Activated CD8-positive, alpha-beta memory T cell treated with anti-CD3 and anti-CD28 coated beads, Interleukin-2, amount 50 U/mL, for 24 hours (primary cell): Measurements from ENCODE around the gene MYLK.

ENCODE experiments used
- DNase-seq: peaks from one replicate; pipeline ENCODE4 v3.0.0-alpha.2; 2020; ENCODE audit errors: extremely low read depth

The MYLK gene

DNA sequence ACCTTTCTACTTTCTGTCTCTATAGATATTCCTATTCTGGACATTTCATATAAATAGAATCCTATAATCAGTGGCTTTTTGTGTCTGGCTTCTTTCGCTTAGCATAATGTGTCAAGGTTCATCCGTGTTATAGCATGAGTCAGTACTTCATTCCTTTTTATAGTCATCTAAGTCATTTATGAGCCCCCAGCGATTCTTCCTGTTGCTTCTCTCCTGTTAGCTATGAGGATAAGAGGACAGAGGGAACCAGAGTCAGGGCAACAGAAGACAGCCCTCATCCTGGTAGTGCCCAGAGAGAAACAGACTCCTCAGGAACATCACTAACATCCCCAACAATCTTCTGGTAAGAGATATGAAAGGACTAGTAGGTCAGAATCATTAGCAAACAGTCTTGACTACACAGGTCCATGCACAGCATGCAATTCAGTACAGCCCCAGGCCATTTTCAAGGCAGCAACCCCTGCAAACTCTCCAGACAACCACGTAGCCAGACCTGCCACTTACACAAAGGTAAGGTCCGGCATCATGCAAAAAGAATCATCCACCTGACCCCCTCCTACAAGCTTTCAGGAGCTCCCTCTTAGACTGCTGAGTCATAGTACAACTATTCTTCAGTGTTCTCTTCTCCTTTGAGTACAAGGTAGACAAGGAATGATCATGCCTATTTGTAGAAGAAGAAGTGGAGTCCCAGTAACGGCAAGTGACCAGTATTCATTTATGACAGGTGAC is 91.5 kb downstream of the MYLK start:
- no peak for DNase-seq

- no peak for DNase-seq
Measured at GRCh38 chr3:123791898-123792297, 92.2 kb downstream of the MYLK start.

DNA sequence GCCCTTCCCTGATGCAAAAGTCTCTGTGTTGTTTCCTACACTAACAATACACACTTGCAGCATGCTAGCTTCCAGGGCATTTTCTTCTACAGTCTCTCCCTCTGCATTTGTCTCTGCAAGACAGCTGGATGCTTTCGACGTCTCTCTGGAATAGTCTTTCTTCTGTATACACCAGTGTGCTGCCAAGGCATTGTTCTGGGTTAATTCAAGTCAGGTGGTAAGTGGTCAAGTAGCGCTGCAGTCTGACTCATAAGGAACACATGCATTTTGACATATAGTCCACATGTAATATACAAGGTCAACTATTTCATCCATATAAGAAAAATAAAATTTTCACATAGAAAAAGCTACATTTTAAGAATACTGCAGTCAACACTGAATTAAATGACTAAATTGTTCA is 92.7 kb downstream of the MYLK start:
- DNase-seq: no peak

GRCh38 chr3:123791073-123791370 is 93.1 kb downstream of the MYLK start:
- DNase-seq: no peak

DNA sequence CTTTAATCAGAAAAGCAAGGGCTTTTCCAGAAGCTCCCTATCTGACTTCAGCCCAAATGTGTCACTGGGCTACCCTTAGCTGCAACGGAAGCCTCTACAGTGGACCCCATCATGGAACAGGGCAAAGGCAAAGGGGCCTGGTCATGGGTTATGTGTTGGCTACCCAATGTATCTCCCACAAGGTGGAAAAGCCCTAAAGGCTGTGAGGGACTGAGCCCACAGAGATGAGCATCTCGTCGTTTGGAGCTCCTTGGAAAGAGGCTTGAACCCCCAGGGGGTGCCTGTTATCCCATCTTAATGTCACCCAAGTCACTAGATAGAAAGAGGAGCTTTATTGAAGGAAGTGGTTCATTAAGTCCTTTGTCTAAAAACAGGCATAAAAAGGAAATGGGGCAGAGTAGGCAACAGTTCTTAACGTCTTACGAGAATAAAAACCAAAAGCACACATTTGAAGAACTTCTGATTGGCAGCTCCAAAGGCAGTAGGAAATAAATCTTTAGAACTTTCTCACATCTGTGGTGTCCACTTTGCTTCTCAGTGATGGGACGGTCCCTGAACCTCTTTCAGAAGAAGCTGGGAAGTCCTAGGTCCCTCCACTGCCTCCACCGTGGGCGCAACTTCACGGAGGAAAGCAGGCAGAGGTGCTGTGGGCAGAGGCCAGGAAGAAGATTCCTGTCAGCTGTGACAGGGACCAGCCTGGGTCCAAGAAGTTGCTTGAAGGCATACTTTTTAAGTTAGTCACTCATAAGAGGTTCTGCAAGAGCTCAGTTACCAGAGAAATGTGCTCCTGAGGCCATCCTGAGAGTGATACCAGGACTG is 93.7 kb downstream of the MYLK start:
- DNase-seq: no peak

DNA sequence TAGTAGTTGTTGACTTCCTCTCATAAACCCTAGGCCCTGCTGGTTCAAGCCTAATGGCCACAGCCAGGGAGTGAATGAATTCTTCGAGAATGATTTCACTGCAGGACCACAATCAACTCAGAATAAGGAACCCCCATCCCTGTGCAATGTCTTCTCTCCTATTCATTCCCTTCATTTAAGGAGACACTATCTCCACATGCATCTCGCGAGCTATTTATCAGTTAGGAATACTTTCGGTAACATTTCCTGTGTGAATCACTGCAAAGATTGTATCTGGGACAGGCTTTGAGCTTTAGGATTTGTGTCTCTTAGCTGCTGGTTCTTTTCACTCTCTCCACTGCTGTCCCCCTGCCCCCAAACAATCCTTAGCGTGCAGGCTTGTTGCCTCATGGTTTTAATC is 94.4 kb downstream of the MYLK start:
- no peak for DNase-seq

DNA sequence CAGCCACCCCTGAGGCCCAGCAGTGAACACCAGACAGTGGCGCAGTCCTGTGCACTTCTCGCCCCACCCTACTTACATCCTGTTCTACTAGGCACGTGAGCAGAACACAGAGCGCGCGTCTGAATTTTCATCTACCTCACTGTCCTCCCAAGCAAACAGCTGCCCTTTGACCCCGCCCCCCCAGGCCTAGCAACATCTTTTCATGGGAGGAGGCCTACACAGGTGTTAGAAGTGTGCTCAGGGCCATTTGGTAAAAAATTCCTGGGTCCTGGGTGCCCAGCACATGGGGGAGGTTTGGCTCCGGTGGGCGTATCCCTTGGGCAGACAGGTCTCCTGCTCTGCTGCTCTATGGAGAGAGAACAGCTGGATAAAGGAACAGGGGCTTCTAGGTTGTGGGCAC is 95.0 kb downstream of the MYLK start:
- DNase-seq: no peak

- no peak for DNase-seq
Measured at GRCh38 chr3:123788710-123789109, 95.4 kb downstream of the MYLK start.

DNA sequence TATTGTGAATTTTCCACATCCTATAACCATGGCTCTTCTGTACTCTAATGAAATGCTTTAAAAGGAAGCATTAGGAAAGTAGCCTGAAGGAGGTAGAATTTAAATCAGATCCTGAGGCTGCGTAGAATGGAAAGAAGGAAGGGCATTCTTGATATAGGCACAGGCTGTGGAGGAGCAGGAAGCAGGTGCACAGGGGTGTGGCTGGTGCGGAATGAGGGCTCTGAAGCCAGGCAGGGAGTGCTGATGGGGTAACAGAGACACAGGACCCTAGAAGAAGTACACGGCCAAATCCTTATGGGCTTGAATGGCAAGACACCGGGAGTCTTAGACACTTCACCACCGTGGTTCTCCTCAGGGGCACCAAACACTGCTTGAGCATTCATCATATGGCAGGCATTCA is 97.0 kb downstream of the MYLK start:
- DNase-seq: no peak

- DNase-seq: no peak
Measured at GRCh38 chr3:123785602-123786001, 98.5 kb downstream of the MYLK start.

- DNase-seq: no peak
Measured at GRCh38 chr3:123783811-123784210, 100.3 kb downstream of the MYLK start.

DNA sequence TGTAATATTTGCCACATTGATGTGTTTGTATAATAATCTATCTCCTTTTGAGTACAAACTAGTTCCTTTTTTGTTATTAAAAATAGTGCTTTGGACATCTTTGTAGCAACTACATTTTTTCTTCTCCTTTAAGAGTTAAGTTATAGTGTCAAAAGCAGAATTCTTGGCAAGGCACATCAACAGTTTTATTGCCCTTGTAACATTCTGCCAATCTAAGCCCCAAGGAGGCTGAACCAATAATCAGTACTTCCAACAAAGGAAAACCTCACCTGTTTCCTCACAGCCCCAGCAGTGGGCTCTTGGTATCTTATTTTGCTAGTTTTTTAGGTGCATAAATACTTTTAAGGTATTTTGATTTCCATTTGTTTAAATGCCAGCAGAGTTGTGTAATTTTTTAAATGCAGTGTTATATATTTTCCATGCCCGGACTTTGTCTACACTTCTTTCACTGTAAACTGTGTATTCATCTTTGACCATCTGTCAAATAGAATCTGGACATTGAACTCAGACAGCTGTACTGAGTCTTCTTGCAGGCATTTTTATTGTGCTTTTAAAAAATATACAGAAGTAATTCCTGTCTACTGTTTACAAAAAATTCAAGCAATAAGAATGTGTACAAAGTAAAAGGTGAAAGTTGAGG is 101.0 kb downstream of the MYLK start:
- DNase-seq: no peak

DNA sequence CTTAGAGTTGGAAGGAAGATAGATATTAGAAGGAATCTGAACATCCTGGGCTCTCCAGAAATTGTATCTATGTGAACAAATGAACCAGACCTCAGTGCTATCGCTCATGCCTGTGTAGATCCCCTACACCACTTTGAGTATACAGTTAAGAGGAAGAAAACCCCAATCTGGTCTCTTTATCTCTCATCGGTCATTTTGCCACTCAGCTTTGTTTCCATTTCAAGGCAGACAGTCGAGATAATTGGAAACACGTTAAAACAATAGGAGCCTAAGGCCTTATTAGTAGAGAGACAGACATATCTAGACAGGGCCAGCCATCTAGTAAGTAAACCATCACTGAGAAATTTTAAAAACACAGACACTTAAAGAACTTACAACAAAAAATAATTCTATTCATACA is 101.6 kb downstream of the MYLK start:
- DNase-seq: no peak

GRCh38 chr3:123781571-123782275 is 102.4 kb downstream of the MYLK start:
- DNase-seq: no peak

- DNase-seq: no peak
Measured at GRCh38 chr3:123781138-123781537, 103.0 kb downstream of the MYLK start.

DNA sequence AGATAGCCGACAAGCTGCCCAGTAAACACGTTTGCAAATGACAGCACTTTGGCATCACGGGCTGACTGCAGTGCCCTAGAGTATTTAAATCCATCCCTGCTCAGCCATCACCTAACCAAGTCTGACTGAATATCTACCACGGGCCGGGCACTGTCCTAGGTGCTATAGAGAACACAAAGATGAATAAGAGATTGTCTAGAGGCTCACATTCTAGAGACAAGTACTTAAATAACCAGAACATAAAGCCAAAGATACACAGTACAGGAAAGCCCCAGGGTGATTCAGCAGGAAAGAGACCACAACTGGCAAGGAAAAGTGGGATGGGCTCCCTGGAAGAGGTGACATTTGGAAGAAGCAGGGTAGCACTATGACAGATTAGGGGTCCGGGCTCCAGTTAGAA is 103.5 kb downstream of the MYLK start:
- no peak for DNase-seq

GRCh38 chr3:123779655-123780231 is 104.4 kb downstream of the MYLK start:
- no peak for DNase-seq

GRCh38 chr3:123778991-123779622 is 105.0 kb downstream of the MYLK start:
- no peak for DNase-seq

DNA sequence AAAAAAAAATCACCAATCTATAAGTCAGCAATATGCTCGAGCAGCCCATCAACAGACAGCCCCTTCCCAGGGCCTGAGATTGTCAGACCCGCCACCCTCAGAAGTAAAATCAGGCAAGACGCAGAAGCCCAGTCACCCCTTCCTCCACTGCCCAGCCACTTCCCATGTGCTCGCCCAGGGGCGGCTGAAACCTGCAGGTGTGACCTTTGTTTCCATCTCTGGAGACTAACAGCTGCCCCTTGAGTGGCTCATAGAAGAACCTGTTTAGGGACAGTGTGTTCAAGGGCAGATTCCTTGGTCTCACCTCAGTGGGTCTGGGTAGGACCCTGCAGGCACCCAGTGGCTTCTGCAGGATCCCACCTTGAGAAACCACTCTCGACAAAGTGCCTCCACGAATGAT is 105.6 kb downstream of the MYLK start:
- DNase-seq: no peak

DNA sequence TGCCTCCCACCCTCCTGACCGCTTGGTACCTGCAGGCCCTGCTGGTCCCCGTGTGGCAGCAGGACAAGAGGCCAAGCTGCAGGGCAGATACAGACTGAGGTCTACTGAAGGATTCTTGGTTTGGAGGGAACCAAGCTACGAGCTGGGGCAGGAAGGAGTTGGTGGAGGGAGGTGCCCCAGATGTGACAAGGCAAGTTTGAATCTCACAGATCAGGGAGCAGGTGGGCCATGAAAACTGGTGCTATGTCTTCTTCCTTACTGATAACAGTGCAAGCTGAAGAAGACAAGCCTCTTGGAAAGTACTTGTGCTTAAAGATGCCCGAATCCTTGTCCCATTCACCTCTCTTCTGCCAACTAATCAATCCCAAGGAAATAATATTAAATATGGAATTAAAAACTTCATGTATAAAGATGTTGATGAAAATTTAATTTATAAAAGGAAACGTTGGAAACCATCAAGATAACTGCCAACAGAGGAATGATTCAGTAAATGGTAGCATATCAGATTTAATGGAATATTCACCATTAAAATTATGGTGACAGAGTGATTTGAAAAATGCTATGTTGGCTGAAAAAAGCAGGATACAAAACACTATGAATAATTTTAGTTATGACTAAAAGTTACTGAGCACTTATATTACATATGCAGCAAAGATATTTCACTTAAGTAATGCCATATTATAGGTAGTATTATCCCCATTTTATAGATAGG is 107.9 kb downstream of the MYLK start:
- DNase-seq: no peak

- no peak for DNase-seq
Measured at GRCh38 chr3:123774474-123774873, 109.7 kb downstream of the MYLK start.
